Measurements from ENCODE around the gene ESRP2.
A peak's percentile ranks its signal among the peaks of the same experiment; 100 is the strongest.

ESRP2 gene

DNA sequence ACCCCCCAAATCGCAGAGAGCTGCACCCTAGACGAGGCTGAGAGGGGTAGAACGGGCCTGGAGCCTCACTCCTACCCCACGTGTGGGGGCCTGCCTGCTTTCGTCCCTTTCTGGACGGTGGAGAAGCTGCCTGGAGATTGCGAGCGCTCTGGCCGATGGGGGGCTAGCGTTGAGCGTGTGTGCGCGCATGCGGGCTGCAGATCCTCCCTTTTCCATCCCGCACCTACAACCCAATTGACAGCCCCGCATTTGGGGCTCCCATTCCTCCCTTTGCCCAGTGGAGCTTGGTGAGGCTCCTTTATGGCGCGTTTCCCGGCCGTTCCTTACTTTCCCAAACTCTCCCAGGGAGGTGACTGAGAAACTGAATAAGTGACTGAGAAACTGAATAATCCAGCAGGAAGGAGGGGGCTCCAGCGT, 907 bp upstream of the ESRP2 start:
- no peak for DNase-seq

DNA sequence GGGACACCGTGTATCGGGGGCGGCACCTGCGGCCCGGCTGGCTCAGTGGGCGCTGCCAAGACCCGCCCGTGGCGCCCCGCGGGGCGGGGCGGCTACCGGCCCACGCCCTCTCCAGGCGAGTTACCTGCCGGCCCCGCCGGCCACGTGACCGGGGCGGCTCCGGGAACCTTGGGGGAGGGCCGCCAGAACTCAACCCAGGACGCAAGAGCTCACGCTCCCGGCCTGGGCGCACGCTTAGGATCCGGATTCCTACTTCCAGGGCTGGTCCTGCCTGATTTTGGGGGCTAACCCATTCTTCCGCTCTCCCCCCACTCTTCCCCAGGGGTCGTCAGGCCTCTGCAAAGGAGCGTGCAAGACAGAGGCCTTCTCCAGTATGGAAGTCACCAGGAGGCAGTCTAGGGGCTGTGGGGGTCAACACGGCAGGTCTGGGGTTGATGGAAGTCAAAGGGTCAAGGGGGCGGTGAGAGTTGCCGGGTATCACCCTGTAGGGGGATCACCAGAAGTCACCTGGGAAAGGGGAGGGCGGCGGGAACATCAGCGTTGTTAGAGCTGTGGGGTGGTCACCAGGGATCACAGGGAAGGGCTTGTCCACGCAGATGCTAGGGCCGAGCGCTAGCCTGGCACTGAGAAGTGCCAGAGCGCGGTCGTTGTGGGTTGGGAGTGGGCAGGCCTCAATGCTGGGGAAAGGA, 354 bp upstream of the ESRP2 start:
- peak; percentile 22 for DNase-seq

DNA sequence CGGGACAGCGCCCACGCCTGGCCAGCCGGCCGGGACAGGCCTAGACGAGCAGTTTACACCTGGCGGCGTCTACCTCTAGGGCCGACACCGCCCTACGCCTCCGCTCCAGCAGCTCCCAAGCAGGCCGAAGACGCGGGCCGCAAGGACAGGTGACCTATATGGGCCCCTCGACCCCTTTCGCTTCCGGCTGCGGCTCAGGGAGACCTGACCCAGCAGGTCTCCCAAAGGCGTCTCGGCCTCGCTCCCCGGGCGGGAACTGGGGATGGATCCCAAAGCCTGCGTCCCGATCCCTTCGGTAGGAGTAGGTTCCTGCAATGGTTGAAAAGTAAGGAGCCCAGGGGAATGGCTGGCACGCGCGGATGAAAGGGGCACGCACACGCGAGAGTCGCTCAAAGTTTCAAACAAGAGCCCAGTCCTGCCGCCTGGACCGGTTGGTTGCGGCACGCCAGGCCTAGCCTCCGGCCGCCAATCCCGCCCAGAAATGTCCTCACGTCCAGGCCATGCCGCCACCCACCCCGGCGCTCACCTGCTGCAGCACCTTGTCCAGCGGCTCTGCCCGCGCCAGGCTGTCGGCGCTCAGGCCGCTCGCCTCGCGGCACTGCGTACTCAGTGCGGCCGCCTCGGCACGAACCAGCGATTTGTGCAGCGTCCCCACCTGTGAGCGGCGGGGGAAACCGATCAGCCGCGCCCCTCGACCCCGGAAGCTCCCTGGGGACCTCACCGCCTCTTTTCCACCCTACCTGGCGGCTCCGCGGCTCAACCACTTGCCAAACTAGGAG, 630 bp downstream of the ESRP2 start:
- DNase-seq: no peak

DNA sequence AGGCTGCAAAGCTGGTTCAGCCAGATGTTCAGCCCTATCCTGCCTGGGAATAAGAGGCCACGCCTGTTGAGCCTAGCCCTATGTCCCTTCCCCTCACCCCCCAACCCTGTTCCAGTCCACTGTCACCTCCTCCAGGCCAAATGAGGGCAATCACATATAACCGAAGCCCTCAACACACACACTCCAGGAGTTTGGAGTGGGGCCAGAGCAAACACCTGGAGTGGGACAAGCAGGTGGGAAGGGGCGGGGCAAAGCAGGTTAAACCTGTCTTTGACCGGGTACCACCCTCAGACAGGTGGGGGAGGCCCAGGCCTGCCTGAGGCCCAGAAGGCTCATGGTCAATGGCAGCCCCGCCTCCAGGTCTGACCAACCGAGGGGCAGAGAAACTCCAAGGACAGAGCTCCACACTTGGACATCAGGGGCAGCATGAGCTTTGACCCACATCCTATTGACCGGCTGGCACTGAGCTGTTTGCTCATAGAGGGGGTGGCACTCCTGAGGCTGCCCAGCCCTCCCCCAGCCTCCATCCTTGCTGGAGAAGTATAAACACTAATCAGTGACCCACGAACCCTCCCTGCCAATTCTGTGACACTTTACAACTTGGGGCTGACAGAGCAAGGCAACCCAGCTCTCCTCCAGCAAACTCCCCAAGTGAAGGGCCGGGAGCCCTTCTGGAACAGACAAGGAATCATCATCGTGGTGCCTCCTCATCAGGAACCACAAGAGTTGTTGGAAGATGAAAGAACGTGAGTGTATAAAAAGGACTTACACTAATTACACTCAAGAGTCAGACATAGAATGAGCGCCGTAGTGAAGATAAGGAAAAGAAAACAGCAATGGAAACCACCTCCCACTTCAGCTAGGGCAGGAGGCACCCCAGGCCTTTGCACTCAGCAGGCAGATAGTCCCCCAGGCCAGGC, 1.5 kb downstream of the ESRP2 start:
- peak; percentile 74 for DNase-seq

DNA sequence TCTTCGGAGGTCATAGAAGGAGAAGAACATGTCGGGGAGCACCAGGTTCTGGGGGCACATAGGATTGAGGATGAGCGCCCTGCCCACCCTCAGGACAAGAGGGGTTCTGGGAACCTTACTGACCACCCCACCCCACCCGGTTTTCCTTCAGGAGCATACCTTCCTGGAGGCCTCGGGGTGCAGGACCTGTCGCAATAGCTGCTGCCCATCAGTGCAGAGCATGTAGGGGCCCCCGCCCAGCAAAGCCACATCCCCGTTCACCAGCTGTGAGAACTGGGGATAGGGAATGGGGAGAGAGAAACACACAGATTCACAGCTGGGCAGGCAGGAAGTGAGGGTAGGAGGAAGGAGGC, 2.1 kb downstream of the ESRP2 start:
- no peak for DNase-seq

DNA sequence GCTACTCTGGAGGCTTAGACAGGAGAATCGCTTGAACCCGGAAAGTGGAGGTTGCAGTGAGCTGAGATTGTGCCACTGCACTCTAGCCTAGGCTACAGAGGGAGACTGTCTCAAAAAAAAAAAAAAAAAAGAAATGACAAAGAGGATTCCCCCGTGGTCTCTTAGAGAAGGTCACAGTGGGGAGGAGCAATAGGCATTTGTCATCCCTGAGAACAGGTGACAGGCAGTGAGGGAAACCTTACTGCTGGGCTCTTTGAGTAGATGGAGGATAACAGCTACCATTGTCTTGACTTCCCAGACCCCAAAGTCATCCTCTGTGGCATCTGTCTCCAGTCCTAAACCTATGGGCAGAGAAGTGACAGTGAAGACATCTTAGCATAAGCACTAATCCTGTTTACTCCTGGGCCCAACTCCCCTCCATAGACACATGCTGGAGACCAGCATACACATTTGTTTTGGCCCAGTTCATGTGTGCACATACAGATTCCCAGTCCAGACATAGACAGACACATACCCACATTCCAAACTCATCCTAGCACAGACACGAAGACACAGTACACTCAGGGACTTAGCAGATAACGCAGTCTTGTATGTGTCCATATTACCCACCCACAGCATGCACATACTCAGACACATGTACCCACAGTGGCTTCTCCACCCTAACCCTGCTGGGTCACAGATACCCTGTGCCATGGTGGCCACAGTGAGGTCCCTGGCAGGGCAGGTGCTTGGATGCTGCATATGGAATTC, 2.7 kb downstream of the ESRP2 start:
- no peak for DNase-seq

DNA sequence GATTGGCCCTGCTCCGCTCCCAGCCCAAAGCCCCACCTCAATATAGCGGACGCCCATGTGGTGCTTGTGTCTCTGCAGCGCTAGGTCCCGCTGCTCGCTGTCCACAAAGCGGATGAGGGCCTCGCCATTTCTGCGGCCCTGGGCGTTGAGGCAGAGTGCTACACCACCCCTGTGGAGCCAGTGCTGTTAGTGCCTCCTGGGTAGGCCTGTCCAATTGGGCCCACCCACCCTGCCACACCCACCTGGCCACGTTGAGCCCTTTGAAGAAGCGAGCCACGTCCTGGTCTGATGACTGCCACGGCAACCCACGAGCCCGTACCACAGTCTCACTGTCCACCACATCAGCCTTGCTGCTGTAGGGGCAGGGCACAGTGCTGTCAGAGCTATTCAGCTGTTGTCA, 3.6 kb downstream of the ESRP2 start:
- DNase-seq: no peak

DNA sequence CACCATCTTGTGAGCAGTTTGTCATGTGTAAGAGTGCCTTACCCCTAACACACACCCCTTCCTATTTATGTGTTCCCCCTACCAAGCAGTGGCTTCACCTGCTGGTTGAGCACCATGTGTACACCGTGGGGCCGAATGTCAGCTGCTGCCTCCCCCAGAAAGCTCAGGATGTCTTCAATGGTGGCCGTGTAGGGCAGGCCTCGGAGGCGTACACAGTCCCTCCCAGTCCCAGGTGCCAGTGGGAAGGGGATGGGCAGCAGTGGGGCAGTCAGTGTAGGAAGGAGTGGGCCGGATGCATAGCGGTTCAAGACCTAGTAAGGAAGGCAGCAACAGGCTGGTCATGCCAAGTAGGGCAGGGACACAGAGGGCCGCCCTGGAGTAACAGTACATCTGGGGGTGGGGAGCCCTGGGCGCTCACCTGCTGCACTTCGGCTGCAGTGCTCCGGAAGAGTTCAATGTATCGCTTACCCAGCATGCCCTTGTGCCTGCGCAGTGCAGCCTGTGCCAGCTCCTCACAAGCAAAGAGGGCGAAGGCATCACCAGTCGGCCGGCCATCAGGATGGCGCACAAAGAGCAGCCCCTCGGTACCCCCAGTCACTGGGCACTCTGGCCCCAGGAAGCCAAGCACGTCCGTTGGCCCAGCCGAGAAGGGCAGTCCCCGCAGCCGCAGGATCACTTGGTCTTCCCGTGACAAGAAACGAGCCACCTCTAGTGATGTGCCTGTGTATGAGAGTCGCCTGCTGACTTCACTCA, 4.4 kb downstream of the ESRP2 start:
- DNase-seq: no peak

DNA sequence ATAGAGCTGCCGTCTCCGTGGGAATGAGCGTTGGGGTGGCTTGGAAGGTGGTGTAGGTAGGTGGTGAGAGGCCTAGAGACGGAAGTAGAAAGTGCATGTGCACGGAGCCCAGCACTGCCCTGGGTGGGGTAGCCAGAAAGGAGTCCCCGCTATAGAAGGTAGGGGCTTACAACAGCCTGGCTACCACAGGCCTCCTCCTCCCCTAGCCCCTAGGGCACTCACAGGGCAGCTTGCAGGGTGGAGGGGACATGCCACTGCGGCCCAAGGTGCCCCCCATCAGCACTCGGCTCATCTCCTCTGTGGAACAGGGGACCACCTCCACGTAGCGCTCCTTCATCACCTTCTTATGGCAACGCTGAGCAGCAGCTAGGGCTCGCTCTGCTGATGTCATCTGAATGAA, 5.0 kb downstream of the ESRP2 start:
- DNase-seq: no peak

DNA sequence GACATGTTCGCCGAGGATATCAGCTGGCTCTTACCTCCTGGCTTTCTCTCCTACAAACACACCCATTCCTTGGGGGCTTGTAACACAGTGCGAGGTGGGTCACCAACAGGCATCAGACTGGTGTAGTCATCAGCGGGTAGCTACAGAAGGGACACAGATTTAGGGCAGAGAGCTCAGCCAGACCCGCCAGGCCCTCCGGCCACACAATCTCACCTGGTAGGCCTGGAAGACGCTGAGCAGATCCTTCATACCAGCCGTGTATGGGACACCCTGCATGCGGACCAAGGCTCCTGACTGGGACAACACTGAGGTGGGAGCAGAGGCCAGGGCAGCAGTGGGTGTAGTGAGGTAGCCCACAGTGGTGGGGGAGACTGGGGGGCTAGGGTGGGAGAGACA, 5.8 kb downstream of the ESRP2 start:
- DNase-seq: no peak

DNA sequence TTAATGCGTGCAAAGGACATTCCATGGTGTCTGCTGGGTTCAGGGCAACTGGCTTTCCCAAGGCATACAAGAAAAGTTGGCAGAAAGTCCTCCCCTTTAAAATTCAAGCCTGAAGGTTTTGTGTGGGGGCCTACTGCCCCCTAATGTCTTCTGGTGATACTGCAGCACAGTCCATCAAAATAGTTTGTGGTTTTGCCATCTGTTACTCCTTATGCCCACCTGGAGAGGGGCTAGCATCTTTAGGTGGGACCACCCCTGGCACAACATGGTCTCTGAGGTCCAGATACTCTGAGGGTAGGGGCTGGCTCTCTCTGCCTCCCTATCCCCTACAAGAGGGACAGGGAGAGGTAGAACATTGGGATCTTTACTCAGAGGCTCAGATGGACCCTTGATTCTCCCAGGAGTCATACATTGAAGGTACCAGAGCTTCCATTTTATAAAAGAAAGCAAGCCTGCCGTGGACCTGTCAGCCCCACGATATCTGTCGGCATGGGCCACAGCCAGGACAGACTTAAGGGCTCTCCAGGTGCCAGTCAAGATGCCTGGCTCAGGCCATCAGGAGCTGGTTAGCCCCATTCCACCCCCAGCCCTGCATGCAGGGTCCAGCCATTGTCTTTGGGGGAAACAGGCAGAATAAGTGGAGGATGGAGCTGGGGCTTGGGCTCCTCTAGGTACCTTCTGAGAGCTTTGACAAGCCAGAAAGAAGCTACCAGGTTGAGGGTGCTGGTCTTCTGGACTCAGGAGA, 6.3 kb downstream of the ESRP2 start:
- DNase-seq: no peak

DNA sequence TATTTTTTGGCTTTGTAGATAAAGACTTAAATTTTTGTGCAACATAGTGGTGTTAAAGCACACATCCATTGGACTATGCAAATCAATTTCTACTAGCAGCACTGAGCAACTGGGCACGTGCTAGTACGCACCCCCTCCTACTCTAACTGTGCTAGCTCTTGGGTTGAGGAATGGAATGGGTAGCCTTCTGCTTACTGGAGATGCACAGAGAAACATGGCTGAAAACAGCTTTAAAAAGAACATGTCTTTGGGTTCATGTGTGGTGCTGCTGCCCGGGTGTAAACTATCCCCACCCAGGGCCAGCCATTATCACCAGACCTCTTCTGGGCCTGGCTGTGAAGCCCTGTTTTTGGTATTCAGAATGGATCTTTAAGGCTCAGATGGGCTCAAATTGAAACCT, 7.3 kb downstream of the ESRP2 start:
- DNase-seq: no peak

DNA sequence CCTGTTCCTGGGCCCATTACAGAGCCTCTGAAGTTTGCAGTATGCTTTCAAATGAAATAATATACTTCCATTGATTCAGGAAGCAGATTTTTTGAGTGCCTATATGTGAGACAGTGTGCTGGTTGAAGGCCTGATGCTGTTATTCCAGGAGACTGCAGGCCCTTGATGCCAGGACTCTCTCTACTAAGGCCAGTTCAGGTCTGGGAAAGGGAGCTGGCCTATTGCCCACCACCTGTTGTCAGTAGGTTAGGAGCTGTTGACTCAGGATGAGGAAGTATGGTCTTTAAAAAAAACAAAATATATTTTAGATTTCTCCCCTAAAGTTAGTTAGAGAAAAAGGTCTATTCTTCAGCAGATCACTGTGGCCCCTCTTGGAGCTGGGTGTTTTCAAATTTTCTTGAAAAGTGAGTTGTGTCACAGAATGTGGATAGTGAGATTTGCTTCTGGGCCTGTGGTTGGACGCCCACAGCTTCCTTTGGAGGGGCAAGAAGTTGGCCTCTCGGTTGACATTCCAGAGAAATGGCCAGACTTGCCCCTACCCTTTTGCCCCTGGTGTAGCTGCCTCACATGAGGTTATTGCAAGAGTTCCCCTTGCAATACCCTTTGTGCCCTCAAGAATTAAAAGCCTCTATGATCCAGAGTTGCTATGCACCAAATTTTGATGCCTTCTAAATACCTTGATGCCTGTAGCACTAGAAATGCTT, 7.9 kb downstream of the ESRP2 start:
- DNase-seq: peak; percentile 31

DNA sequence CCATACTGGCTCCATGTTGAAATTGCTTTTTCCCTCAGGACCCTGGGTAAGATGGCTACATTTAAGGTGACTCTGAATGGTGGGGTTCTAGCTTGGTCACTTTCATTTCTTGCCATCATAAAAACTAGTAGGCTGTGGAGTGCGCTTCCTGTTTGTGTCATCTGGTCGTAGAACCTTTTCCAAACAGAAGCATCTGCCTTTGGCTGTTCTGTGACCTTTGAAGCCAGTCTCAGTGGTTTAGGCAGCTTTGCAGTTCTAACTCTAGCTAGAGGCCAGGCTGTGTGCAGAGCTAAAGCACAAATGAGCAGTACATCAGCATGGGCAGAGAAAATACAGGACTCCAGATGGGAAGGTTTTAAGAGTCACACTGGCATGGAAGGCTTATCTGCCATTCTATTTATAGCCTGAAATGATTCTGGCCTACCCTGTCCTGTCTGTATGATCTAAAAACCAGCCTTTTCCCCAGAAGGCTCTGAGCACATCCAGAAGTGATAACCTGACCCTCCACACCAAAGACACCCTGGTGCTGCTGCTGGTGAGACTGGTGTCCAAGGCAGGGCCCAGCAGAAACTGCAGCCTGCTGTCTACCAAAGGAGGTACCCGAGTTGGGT, 8.6 kb downstream of the ESRP2 start:
- DNase-seq: no peak

DNA sequence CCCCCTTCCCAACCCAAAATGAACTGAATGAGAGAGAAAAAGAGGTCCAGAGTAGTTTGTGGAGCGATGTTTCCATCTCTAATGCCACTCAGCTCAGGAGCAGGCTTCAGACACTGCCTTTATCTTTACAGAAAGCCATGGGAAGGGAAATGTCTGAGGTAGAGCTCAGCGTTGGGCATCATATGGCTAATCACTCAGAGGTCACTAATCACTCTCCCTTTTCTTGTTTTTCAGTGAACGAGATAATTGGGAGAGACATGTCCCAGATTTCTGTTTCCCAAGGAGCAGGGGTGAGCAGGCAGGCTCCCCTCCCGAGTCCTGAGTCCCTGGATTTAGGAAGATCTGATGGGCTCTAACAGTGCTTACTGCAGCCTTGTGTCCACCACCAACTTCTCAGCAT, 9.8 kb downstream of the ESRP2 start:
- no peak for DNase-seq

DNA sequence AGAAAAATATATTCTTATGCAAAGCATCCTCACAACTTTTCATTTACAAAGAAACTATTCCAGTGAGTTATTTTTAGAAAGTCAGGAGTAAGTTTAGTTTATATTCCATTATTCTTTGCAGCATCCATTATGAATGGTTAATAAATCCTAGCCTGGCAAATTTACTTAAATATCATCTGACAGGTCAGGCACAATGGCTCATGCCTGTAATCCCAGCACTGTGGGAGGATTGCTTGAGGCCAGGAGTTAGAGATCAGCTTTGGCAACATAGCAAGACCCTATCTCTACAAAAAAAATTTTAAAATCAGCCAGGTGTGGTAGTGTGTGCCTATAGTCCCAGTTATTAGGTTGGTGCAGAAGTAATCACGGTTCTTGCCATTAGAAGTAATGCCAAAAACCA, 12.9 kb downstream of the ESRP2 start:
- DNase-seq: no peak

DNA sequence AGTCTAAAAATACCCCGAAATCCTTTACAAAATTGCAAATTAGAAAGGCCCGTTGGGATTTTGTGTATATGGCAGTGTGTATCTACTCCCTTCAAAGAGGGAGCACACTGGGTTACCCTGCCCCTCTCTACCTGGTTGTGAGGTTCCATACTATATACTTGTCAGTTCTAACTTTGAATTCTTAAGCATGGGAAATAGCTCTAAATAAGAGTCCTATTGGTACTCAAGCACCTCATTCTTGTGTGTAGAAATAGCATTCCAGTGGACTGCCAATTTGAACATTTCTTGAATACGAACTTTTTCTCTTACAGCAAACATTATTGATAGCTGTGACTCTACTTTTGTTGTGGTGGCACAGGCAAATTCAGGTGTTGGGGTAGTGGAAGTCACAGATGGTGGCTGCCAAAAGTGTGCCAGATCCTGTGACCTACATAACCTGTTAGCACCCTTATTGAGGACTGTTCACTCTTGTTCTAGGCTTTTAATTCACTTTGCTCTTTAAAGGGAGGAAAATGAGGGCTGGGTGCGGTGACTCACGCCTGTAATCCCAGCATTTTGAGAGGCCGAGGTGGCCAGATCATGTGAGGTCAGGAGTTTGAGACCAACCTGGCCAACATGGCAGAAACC, 16.1 kb downstream of the ESRP2 start:
- DNase-seq: no peak

DNA sequence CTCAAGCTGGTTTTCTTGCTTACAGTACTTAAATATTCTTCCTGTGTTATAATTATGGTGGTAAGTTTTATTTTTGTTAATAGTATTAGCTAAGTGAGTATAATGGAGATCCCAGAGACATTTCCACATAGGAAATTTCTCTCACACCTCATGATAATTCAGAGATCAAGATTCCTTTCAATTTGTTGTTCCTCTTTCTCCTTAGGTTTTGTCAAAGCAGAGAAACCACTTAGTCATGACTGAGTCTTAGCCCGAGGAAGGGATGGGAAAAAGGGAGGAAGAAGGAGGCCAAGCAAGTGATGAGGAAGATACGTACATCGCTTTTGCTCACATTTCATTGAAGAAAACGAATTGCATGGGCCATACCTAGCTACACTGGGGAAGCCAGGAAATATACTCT, 18.4 kb downstream of the ESRP2 start:
- no peak for DNase-seq

DNA sequence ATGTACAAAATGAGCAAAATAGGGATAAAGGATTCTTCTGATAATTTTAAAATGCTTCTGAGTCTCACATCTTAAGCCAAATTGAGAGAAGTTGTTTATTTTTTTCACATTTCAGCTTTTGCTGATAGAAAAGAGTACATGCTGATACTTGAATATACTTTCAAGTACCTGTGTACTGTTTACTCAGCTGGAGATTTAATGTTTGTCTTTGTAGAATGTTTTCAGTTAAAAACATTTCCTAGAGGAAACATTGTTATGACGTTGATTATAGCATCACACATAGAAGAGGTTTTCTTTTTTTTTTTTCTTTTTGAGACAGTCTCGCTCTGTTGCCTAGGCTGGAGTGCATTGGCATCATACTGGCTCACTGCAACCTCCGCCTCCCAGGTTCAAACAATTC, 19.7 kb downstream of the ESRP2 start:
- no peak for DNase-seq

DNA sequence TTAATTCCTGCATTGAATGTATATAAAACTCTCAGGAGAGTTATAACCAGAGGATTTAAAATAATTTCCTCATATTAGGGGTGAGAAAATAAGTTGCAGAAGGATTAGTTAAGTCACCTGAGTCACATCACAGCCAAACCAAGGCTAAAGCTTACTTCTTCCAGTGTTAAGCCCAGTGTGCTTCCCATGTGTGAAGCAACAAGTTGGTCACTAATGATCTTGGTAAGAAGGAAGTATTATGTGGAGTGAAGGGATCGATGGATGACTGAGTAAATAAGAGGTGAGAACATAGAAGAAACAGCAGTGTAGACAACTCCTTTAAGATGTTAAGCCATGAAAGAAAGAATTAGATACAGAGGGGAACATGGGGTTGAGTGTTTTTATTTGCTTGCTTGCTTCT, 20.6 kb downstream of the ESRP2 start:
- DNase-seq: no peak
